ENCODE measurements around the gene STUM. TPM values are rescaled to one million over a fixed set of nuclear protein-coding genes. Genes with fewer than 3 reads are reported as not detected.

Gene STUM
- total RNA-seq, 2 experiments from 2014 or later: not detected

DNA sequence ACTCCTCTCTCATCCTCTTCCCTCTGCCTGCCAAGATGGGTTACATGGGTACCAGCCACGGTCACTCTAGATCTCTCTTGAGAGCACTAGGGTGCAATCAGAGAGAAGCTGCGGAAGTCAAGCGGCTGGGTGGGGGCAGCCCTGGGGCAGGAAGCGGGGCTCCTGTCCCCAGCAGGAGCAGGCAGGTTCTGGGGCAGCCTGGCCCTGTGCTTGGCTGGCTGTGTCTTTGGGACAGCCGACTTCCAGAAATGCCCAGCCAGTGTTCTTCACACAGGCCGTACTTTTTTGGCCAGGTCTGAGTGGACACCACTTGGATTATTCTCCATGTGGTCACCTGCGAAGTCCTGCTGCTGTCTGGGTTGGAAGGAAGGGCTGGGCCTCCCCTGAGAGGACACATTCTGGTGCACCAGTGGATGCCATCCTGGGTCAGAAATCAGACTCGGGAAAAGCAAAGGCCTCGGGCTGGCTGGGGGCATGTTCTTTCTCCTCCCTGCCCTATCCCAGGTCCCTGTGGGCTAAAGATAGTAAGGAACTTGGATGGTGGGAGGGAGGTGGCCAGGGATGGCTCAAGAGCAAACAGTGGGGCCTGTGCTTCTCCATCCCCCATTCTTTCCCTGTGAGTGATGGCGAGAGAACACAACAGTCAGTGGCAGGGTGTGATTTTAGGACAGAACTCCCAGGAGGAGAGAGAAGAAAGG is 96.9 kb downstream of the STUM start:
- Mint-ChIP-seq H3K4me3 (no peak overlapping the region), H3K27ac (peak overlapping the region; percentile 95), H3K9me3 (no peaks in the 10 kb centered on the region), H3K4me1 (peaks cover 62% of the 10 kb centered on the region), H3K27me3 (no peaks in the 10 kb centered on the region), H3K36me3 (peaks cover 28% of the 10 kb centered on the region)
- no peak for DNase-seq

DNA sequence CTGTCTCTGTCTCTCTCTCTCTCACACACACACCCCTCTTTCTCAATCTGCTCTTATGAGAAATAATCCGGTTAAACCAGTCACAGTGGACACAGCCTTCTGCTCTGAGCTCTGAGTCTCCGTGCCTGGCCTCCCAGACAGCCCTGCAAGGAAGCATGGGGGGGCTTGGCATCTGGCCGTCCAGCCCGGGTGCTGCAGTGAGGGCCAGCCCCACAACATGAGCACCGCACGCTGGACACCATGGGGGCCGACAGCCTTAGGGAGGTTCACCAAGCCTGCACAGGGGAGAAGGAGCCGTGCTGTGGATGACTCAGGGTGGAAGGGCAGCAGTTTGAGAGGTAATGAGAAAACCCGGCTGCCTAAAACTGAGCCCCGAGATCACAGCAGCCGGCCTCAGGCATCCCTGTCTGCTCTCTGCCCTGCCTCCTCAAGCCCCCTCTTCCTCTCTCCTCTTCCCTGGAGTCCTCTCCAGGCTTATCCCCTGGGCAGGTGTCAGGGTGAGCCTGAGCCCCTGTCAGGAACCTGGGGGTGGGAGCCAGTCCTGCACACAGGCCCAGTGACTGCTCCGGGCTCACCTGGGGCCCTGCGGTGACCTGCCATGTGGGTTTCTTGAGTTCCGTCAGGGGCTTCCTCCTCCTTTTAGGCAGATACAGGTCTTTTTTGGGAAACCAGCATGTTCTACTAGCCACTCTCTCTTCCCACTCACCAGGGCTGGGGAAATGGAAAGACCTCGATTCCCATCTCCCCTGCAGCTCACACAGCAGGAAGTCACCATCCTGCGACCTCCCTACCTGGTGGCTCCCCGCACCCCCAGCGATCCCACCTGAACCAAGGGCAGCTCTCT is 97.7 kb downstream of the STUM start:
- Mint-ChIP-seq H3K4me1 (peaks cover 62% of the 10 kb centered on the region), H3K4me3 (peak overlapping the region; percentile 40), H3K27ac (peak overlapping the region; percentile 85), H3K36me3 (peaks cover 27% of the 10 kb centered on the region), H3K9me3 (no peaks in the 10 kb centered on the region), H3K27me3 (no peaks in the 10 kb centered on the region)
- no peak for DNase-seq

DNA sequence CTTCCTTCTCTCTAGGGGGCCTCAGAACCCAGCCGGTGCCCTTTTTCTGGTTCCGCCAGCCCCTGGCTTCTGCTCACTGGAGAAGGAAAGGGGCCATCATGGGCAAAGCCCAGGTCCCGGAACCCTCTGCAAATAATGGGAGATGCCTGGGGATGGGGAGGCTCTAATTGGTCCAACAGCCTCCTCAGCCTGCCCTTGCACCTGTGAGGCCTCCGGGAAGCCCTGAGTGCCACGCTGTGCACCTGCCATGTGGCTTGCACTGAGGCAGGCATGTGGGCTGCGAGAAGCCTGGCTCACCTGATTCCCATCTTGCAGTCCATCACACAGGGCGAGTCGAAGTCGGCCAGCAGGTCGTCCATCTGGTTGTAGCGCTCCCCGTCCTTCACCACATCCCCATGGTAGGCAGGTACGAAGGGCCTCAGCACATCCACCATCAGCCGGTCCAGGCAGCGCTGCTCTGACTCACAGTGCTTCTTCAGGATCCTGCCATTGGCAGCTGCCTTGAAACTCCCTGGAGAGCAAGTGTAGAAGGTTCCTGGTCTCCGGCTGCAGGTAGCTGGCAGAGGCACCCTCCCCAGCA is 98.4 kb downstream of the STUM start:
- Mint-ChIP-seq H3K9me3 (no peaks in the 10 kb centered on the region), H3K27ac (peak overlapping the region; percentile 85), H3K4me3 (peak overlapping the region; percentile 40), H3K27me3 (no peaks in the 10 kb centered on the region), H3K36me3 (peaks cover 26% of the 10 kb centered on the region), H3K4me1 (peaks cover 62% of the 10 kb centered on the region)
- DNase-seq: no peak

DNA sequence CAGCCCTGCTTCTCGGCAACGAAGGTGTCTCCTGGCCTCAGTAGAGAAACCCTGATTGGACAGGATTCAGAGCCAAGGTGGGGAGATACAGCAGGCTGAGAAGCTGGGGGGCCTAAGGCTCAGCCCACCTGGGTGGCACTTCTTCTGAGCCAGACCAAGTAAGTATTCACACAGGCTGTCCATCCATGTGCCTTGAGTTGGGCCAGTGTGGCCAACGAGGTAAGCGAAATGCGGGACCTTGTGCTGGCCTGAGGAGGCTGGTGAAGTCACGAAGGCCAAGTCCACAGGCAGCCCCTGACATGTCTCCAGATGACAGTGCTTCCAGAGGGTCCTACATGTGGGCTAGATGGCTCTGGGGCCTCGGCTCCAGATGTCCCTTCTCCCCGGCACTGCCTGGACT is 99.2 kb downstream of the STUM start:
- DNase-seq: no peak
- Mint-ChIP-seq H3K27ac (peak overlapping the region; percentile 66), H3K4me3 (no peak overlapping the region), H3K27me3 (no peaks in the 10 kb centered on the region), H3K9me3 (no peaks in the 10 kb centered on the region), H3K4me1 (peaks cover 58% of the 10 kb centered on the region), H3K36me3 (peaks cover 23% of the 10 kb centered on the region)

DNA sequence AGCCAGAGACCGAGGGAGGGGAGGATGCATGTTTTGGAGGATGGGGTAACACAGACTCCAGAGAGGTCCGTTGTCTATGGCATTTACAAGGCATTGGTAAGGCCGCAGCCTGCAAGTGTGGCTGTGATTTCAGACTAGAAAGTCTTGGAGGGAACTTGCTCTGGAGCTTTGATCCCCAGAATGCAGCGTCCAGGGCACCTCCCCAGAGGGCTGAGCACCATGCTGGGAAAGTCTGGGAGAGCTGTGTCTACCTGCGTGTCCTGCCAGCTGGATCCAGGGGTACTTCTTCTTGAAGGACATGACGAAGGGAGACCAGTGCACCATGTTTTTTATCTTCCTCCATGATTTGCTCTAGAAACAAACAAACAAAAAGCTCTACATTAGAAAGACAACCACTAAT is 99.9 kb downstream of the STUM start:
- Mint-ChIP-seq H3K4me1 (peaks cover 51% of the 10 kb centered on the region), H3K36me3 (peaks cover 23% of the 10 kb centered on the region)

DNA sequence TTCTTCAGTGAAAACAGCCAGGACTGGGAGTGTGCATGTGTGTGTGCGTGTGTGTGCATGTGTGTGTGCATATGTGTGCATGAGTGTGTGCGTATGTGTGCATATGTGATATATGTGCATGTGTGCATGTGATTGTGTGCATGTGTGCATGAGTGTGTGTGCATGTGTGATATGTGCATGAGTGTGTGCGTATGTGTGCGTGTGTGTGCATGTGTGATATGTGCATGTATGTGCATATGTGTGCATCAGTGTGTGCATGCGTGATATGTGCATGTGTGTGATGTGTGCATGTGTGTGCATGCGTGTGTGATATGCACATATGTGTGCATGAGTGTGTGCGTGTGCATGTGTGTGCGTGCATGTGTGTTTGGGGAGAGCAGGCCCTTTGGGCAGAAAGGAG is 100.7 kb downstream of the STUM start:
- Mint-ChIP-seq H3K4me3 (no peak overlapping the region), H3K4me1 (peaks cover 43% of the 10 kb centered on the region), H3K36me3 (peaks cover 23% of the 10 kb centered on the region), H3K27me3 (no peaks in the 10 kb centered on the region), H3K9me3 (no peaks in the 10 kb centered on the region), H3K27ac (peak overlapping the region; percentile 42)
- DNase-seq: no peak

More for the DNA sequence above, 99.9 kb downstream of the STUM start:
- DNase-seq: no peak
- Mint-ChIP-seq H3K27ac (peak overlapping the region; percentile 66), H3K9me3 (no peaks in the 10 kb centered on the region), H3K4me3 (no peak overlapping the region), H3K27me3 (no peaks in the 10 kb centered on the region)

DNA sequence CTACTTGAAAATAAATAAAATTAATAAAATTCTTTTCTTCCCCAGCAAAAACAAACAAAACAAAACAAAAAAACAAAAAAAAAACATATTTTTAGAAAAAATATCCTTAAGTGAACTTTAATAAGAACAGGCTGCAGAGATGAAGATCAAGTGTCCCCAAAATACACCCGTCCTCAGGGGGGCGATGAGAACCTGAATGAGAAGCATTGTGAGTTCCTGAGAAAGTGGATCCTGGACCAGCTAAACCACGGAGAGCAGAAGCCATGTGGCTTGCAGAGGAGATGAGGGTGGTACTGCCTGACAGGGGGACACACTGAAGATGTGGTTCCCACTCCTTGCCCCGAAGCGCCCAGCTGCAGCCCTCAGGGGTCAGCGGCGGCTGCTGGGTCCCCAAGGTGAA is 101.2 kb downstream of the STUM start:
- DNase-seq: no peak
- H3K36me3 Mint-ChIP-seq: peaks cover 28% of the 10 kb centered on the region
- peak overlapping the region; percentile 65 for H3K27ac Mint-ChIP-seq
- H3K4me1 Mint-ChIP-seq: peaks cover 43% of the 10 kb centered on the region
- no peaks in the 10 kb centered on the region for H3K9me3 Mint-ChIP-seq
- no peaks in the 10 kb centered on the region for H3K27me3 Mint-ChIP-seq
- H3K4me3 Mint-ChIP-seq: no peak overlapping the region

DNA sequence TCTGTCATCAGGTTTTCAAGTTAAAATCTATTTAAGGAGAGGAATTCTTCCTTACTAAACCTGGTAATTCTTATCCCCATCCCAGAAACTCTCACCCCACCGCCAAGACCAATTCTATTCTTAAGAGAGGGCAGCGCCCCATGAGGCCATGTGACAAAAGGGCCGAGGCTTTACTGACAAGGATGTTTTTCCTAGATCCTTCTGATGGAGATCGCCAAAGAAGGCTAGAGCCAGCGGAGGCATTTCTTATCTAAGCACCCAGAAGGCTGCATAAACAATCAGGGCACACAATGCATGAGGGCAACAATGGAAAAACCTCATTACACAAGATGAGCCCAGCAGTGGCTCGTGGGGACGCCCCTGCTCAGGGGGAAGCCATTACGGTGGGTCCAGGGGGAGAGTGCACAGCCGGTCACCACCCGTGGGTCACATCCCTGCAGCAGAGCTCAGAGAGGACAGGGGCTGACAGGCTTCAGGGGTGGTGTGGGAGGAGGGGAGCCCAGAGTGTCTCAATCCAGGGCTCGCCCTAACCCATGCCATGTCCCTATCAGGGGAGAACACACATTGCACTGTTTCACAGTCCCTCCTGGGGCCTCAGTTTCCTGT is 101.8 kb downstream of the STUM start:
- no peaks in the 10 kb centered on the region for H3K9me3 Mint-ChIP-seq
- H3K27me3 Mint-ChIP-seq: no peaks in the 10 kb centered on the region
- H3K27ac Mint-ChIP-seq: peak overlapping the region; percentile 65
- peaks cover 29% of the 10 kb centered on the region for H3K36me3 Mint-ChIP-seq
- peaks cover 43% of the 10 kb centered on the region for H3K4me1 Mint-ChIP-seq
- no peak overlapping the region for H3K4me3 Mint-ChIP-seq
- no peak for DNase-seq

DNA sequence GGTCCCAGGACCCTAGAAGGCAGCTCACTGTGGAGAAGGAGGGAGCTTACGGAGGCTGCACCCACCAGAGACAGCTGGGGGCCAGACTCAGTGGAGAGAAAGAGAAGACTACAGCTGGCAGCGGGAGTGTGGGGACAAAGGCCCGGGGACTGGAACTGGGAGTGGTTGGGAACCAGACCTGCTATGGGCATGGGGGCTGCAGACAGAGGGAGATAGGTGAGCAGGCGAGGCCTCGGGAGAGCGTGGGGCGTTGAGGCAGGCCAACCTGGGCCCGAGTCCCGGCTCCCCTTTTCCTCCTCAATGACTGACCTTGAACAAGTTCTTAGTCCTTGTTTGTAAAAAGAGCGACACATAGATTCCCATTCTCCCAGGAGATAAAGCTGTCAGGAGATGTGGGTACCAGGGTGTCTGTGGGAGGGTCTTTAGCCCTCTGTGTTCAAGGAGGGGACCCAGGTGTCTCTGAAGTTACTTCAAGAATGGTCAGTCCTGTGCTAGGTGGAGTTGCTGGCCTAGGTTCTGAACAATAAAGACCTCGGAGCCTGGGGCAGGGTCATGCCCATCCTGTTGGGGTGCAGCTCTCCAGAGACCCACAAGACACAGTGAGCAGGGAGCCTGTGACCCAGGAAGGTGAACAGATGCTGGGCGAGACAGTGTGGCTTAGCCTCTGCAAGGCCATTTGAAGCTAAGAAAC is 102.6 kb downstream of the STUM start:
- peak overlapping the region; percentile 65 for H3K27ac Mint-ChIP-seq
- H3K36me3 Mint-ChIP-seq: peaks cover 25% of the 10 kb centered on the region
- DNase-seq: no peak
- H3K4me3 Mint-ChIP-seq: no peak overlapping the region
- H3K9me3 Mint-ChIP-seq: no peaks in the 10 kb centered on the region
- H3K27me3 Mint-ChIP-seq: no peaks in the 10 kb centered on the region
- H3K4me1 Mint-ChIP-seq: peaks cover 44% of the 10 kb centered on the region

DNA sequence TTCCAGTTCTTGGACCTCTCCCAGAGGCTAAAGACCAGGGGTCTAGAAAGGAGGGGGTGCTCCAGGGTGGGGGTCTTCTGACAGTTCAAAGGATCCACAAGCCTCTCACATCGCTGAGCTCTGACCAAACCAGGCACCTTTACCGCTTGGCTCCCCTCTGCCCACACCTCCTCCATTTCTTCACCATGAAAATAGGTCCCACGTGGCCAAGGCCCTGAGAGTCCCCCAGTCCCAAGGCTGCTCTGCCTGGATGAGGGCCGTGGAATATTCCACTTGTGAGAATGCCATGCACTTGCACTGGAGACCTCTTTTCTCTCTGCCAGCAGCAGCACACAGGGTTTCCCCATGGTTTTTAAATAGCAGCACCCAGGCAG is 103.2 kb downstream of the STUM start:
- Mint-ChIP-seq H3K36me3 (peaks cover 22% of the 10 kb centered on the region), H3K4me3 (no peak overlapping the region), H3K4me1 (peaks cover 44% of the 10 kb centered on the region), H3K9me3 (no peaks in the 10 kb centered on the region), H3K27me3 (no peaks in the 10 kb centered on the region), H3K27ac (no peak overlapping the region)
- no peak for DNase-seq

DNA sequence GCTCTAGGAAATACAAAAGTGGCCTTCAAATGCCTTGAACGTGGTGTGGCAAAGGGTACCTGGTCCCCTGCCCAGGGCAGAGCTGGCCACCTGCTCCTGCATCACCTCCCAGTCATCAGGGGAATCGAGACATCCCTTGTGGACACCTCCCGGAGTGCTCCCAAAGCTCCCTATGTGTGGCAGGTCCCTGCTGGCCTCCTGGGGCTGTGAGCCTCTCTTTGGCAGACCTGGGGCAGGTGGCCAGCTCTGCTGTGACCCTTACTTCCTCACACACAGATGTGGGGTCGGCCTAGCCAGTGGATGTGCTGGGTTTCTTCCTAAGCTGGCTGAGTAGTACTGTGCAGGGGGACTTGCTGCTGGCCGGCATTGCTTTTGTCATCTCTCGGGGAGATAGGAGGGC is 104.0 kb downstream of the STUM start:
- DNase-seq: no peak
- H3K4me3 Mint-ChIP-seq: no peak overlapping the region
- peaks cover 46% of the 10 kb centered on the region for H3K4me1 Mint-ChIP-seq
- no peaks in the 10 kb centered on the region for H3K27me3 Mint-ChIP-seq
- no peak overlapping the region for H3K27ac Mint-ChIP-seq
- H3K9me3 Mint-ChIP-seq: no peaks in the 10 kb centered on the region
- H3K36me3 Mint-ChIP-seq: peaks cover 19% of the 10 kb centered on the region

DNA sequence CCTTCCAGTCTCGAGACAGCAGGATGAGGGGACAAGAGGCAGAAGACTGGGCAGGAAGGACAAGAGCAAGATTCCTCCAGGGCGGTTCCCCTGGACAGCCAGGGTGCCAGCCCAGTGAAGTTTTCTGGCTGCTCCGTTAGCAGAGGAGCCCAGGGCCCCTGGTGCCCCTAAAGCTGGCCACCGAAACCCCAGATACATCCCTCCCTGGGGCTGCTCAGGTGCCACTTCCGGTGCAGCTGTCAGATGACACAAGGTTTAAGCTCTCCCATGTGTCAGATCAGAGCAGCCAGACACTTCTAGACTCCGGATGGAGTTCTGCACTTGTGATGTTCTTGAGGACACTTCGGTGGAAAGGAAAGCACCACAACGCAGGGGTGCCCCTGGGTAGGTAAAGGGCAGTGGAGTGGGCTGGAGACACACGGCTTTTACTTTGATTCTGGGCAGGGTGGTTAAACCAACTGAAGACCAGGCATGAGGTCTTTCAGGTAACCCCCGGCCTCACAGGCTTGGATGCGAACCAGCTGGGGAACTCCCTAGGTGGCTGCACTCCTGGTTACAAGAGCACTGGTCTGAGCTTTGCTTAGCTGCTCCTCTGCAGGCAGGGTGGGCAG is 104.9 kb downstream of the STUM start:
- Mint-ChIP-seq H3K4me1 (peaks cover 51% of the 10 kb centered on the region), H3K9me3 (no peaks in the 10 kb centered on the region), H3K27me3 (no peaks in the 10 kb centered on the region), H3K4me3 (peak overlapping the region; percentile 82), H3K27ac (no peak overlapping the region), H3K36me3 (peaks cover 16% of the 10 kb centered on the region)
- peak; percentile 68 for DNase-seq

DNA sequence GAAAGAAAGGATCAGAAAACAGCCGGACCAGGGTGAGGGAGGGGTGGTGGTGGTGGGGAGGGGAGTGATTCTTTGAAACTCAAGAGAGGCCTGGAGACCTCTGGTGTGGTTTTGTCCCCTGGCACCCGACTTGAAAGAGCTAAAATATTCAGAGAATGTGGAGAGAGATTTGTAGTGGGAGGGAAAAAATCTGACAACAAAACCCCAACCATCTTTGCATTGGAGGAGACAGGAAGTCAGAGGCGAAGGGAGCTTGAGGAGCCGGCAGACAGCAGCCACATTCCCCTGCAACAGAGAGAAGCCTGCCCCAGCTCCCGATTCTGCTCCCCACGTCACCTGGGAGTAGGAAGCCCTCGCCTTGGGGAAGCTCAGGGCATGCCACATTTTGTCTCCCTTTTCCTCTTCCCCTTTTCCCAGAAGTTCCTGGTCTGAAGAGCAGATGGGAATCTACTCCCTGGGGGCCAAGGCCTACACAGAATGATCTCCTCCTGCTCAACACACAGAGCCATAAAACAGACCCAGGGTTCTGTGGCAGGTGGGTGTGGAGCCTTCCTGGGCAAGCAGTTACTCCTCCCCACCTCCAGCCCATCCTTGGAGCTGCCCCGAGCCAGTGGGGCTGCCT is 105.6 kb downstream of the STUM start:
- H3K27ac Mint-ChIP-seq: no peak overlapping the region
- H3K4me1 Mint-ChIP-seq: peaks cover 50% of the 10 kb centered on the region
- peak overlapping the region; percentile 82 for H3K4me3 Mint-ChIP-seq
- DNase-seq: no peak
- H3K9me3 Mint-ChIP-seq: no peaks in the 10 kb centered on the region
- H3K27me3 Mint-ChIP-seq: no peaks in the 10 kb centered on the region
- peaks cover 12% of the 10 kb centered on the region for H3K36me3 Mint-ChIP-seq

DNA sequence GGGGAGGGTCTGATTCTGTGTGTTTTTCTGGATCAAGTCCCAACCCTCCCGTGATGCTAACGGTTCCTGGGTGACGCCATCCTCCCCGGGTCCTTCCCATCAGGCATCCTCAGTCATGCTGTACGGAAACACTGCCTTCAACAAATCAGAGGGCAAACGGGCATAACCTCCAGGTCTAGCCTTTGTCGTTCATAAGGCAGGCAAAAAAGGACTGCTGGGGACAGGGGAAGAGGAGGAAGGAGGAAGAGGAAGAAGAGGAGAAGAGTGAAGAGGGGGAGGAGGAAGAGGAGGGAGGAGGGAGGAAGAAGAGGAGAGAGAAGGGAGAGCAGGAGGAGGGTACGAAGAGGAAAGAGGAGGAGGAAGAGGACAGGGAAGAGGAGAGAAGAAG is 106.1 kb downstream of the STUM start:
- DNase-seq: no peak
- Mint-ChIP-seq H3K36me3 (peaks cover 8% of the 10 kb centered on the region), H3K4me3 (peak overlapping the region; percentile 82), H3K27me3 (no peaks in the 10 kb centered on the region), H3K9me3 (no peaks in the 10 kb centered on the region), H3K4me1 (peaks cover 51% of the 10 kb centered on the region), H3K27ac (no peak overlapping the region)

All from activated naive CD8-positive, alpha-beta T cell treated with anti-CD3 and anti-CD28 coated beads for 36 hours (primary cell).